KMS-11 (cell line): ENCODE data around the gene FOXR1.

Experiments
- H2AFZ ChIP-seq: fragments of 200-600 bp; sonication (generic); 2 replicates; pipeline ENCODE4 v1.6.1; 2016; ENCODE audit warnings: antibody characterized with exemption, mixed run types, low read depth
- H3K27ac ChIP-seq: fragments of 200-600 bp; sonication (generic); 2 replicates; pipeline ENCODE4 v1.6.1; 2016; ENCODE audit warnings: mild to moderate bottlenecking, mixed run types
- H3K27me3 ChIP-seq: fragments of 200-600 bp; sonication (generic); 2 replicates; pipeline ENCODE4 v1.6.1; 2017; ENCODE audit warnings: mild to moderate bottlenecking, low read depth, mixed run types, moderate library complexity; ENCODE audit not compliant: insufficient read depth
- H3K36me3 ChIP-seq: fragments of 200-600 bp; sonication (generic); 2 replicates; pipeline ENCODE4 v1.6.1; 2017; ENCODE audit warnings: mild to moderate bottlenecking, mixed run types; ENCODE audit not compliant: insufficient read depth
- H3K4me1 ChIP-seq: fragments of 200-600 bp; sonication (generic); 2 replicates; pipeline ENCODE4 v1.6.1; 2016; ENCODE audit warnings: mild to moderate bottlenecking, low read depth, mixed run types; ENCODE audit not compliant: poor library complexity, severe bottlenecking
- H3K4me2 ChIP-seq: fragments of 200-600 bp; sonication (generic); 2 replicates; pipeline ENCODE4 v1.7.0; 2016; ENCODE audit warnings: mild to moderate bottlenecking, mixed run types
- H3K4me3 ChIP-seq: fragments of 200-600 bp; sonication (generic); IDR thresholded peaks from 2 replicates; pipeline ENCODE4 v1.6.1; 2017; ENCODE audit warnings: low read depth, low read length, mixed read lengths; ENCODE audit not compliant: insufficient read depth
- H3K79me2 ChIP-seq: fragments of 200-600 bp; sonication (generic); 2 replicates; pipeline ENCODE4 v1.6.1; 2016; ENCODE audit warnings: low read depth, mixed run types; ENCODE audit not compliant: insufficient read depth
- H3K9ac ChIP-seq: fragments of 200-600 bp; sonication (generic); 2 replicates; pipeline ENCODE4 v1.6.1; 2016; ENCODE audit warnings: mild to moderate bottlenecking, mixed run types
- H4K20me1 ChIP-seq: fragments of 200-600 bp; sonication (generic); 2 replicates; pipeline ENCODE4 v1.6.1; 2016; ENCODE audit warnings: mild to moderate bottlenecking, mixed run types; ENCODE audit not compliant: insufficient read depth
- CTCF ChIP-seq: fragments of 200-600 bp; sonication (generic); conservative IDR thresholded peaks from 2 replicates; pipeline ENCODE4 v1.6.1; 2017; ENCODE audit warnings: low read depth, mild to moderate bottlenecking, antibody characterized with exemption, low read length, moderate library complexity, mixed read lengths

The FOXR1 gene

GRCh38 chr11:118971646-118972045 is at the start of gene FOXR1:
FOXR1 (plus strand) TSS chr11:118971761; CDS start chr11:118971932, 171 bp downstream.
- Histone ChIP-seq H3K79me2 (no peaks in the 10 kb centered on the region), H3K4me2 (no peak within 1 kb of the TSS)

GRCh38 chr11:118921929-118922744 is 49.4 kb upstream of the FOXR1 start:
- no peak overlapping the region for H3K4me3 ChIP-seq
- TF ChIP-seq CTCF, result no peak
- H3K27me3 ChIP-seq, result no peaks in the 10 kb centered on the region
- no peak overlapping the region for H3K27ac ChIP-seq
- H3K4me1 ChIP-seq, result peaks cover 18% of the 10 kb centered on the region
- H2AFZ ChIP-seq, result no peak overlapping the region
- no peak overlapping the region for H3K4me2 ChIP-seq
- H3K9ac ChIP-seq, result no peak overlapping the region
- no peaks in the 10 kb centered on the region for H3K79me2 ChIP-seq
- no peaks in the 10 kb centered on the region for H3K36me3 ChIP-seq
- no peaks in the 10 kb centered on the region for H4K20me1 ChIP-seq

More at GRCh38 chr11:118971646-118972045, at the start of gene FOXR1:
- Histone ChIP-seq H3K27me3 (no peaks in the 10 kb centered on the region), H3K36me3 (no peaks in the 10 kb centered on the region), H3K4me1 (no peaks in the 10 kb centered on the region), H3K27ac (no peak within 1 kb of the TSS), H3K4me3 (no peak within 1 kb of the TSS), H4K20me1 (no peaks in the 10 kb centered on the region), H2AFZ (no peak within 1 kb of the TSS), H3K9ac (no peak within 1 kb of the TSS)
- no peak for TF ChIP-seq CTCF

GRCh38 chr11:118922745-118923627 is 48.6 kb upstream of the FOXR1 start:
- H3K27ac ChIP-seq, result no peak overlapping the region
- H3K4me3 ChIP-seq, result no peak overlapping the region
- H3K79me2 ChIP-seq, result no peaks in the 10 kb centered on the region
- no peak for TF ChIP-seq CTCF
- H3K36me3 ChIP-seq, result no peaks in the 10 kb centered on the region
- no peak overlapping the region for H3K9ac ChIP-seq
- H2AFZ ChIP-seq, result no peak overlapping the region
- no peak overlapping the region for H3K4me2 ChIP-seq
- H3K27me3 ChIP-seq, result no peaks in the 10 kb centered on the region
- H4K20me1 ChIP-seq, result no peaks in the 10 kb centered on the region
- H3K4me1 ChIP-seq, result peaks cover 23% of the 10 kb centered on the region

- peak overlapping the region; percentile 78; the same call in 1 of the 2 replicates for H3K4me2 ChIP-seq
- no peak overlapping the region for H3K9ac ChIP-seq
- H3K36me3 ChIP-seq, result no peaks in the 10 kb centered on the region
- H3K27ac ChIP-seq, result no peak overlapping the region
- no peak overlapping the region for H2AFZ ChIP-seq
- no peaks in the 10 kb centered on the region for H4K20me1 ChIP-seq
- no peaks in the 10 kb centered on the region for H3K79me2 ChIP-seq
- no peak for TF ChIP-seq CTCF
- H3K27me3 ChIP-seq, result no peaks in the 10 kb centered on the region
- peaks cover 22% of the 10 kb centered on the region for H3K4me1 ChIP-seq
- no peak overlapping the region for H3K4me3 ChIP-seq
Measured at GRCh38 chr11:118923721-118924587, 47.6 kb upstream of the FOXR1 start.
